Trophoblast cell (in vitro differentiated cells and primary cell): ENCODE results near the gene LAMA5.
A peak's percentile ranks its signal among the peaks of the same experiment; 100 is the strongest.

Experiments
- DNase-seq, 2 donors: peaks; one replicate each; pipeline ENCODE4 v3.0.0-alpha.2; 2016
- H2AFZ ChIP-seq: 2 replicates; pipeline ENCODE4 v1.6.1; 2013; ENCODE audit warnings: low read length, moderate library complexity, mild to moderate bottlenecking; ENCODE audit not compliant: insufficient read depth, poor library complexity
- H2AK5ac ChIP-seq: 2 replicates; pipeline ENCODE4 v1.6.1; 2013; ENCODE audit warnings: mild to moderate bottlenecking, low read length
- H2BK120ac ChIP-seq: 2 replicates; pipeline ENCODE4 v1.6.1; 2013; ENCODE audit warnings: low read length, mild to moderate bottlenecking, moderate library complexity; ENCODE audit not compliant: insufficient read depth, poor library complexity
- H2BK12ac ChIP-seq: 2 replicates; pipeline ENCODE4 v1.6.1; 2013; ENCODE audit warnings: mild to moderate bottlenecking, low read length, moderate library complexity
- H2BK5ac ChIP-seq: 2 replicates; pipeline ENCODE4 v1.6.1; 2013; ENCODE audit warnings: low read length, low read depth, moderate library complexity, mild to moderate bottlenecking; ENCODE audit not compliant: poor library complexity
- H3K14ac ChIP-seq: 2 replicates; pipeline ENCODE4 v1.6.1; 2013; ENCODE audit warnings: mild to moderate bottlenecking, low read length
- H3K18ac ChIP-seq: 2 replicates; pipeline ENCODE4 v1.6.1; 2013; ENCODE audit warnings: mild to moderate bottlenecking, low read length
- H3K23ac ChIP-seq: 2 replicates; pipeline ENCODE4 v1.6.1; 2013; ENCODE audit warnings: low read length
- H3K27ac ChIP-seq: 2 replicates; pipeline ENCODE4 v1.5.1; 2013; ENCODE audit warnings: low read depth, mild to moderate bottlenecking, inconsistent platforms, low read length, moderate library complexity
- H3K27me3 ChIP-seq: 2 replicates; pipeline ENCODE4 v1.6.1; 2013; ENCODE audit warnings: inconsistent platforms, mild to moderate bottlenecking, low read length, moderate library complexity; ENCODE audit not compliant: insufficient read depth
- H3K36me3 ChIP-seq, 2 experiments: 1 replicate in 1 of 2; 2 replicates in 1 of 2; pipeline ENCODE4 v1.6.1; 2013; ENCODE audit warnings: low read length in 2 of 2, mild to moderate bottlenecking in 2 of 2, moderate library complexity in 1 of 2; ENCODE audit not compliant: insufficient read depth in 2 of 2, control insufficient read depth in 1 of 2
- H3K4ac ChIP-seq: 2 replicates; pipeline ENCODE4 v1.6.1; 2013; ENCODE audit warnings: low read depth, mild to moderate bottlenecking, low read length, moderate library complexity
- H3K4me1 ChIP-seq, 2 experiments: 1 replicate in 1 of 2; 2 replicates in 1 of 2; pipeline ENCODE4 v1.6.1; 2013; ENCODE audit warnings: low read length in 2 of 2, mild to moderate bottlenecking in 2 of 2, moderate library complexity in 1 of 2; ENCODE audit not compliant: insufficient read depth in 2 of 2, control insufficient read depth in 1 of 2
- H3K4me2 ChIP-seq: 2 replicates; pipeline ENCODE4 v1.6.1; 2013; ENCODE audit warnings: inconsistent platforms, mild to moderate bottlenecking, low read length, moderate library complexity
- H3K4me3 ChIP-seq: 2 replicates; pipeline ENCODE4 v1.5.1; 2013; ENCODE audit warnings: mild to moderate bottlenecking, low read depth, low read length, inconsistent platforms
- H3K79me1 ChIP-seq: one replicate; pipeline ENCODE4 v1.6.1; 2013; ENCODE audit warnings: low read length
- H3K79me2 ChIP-seq: 2 replicates; pipeline ENCODE4 v1.6.1; 2013; ENCODE audit warnings: low read length, mild to moderate bottlenecking; ENCODE audit not compliant: control insufficient read depth, insufficient read depth, poor library complexity
- H3K9ac ChIP-seq: 2 replicates; pipeline ENCODE4 v1.6.1; 2013; ENCODE audit warnings: mild to moderate bottlenecking, low read length
- H3K9me3 ChIP-seq: 2 replicates; pipeline ENCODE4 v1.6.1; 2013; ENCODE audit warnings: low read depth, mild to moderate bottlenecking, control low read depth, inconsistent platforms, low read length; ENCODE audit not compliant: insufficient read depth
- H4K12ac ChIP-seq: 2 replicates; pipeline ENCODE4 v1.6.1; 2013; ENCODE audit warnings: low read depth, mild to moderate bottlenecking, low read length, moderate library complexity
- H4K8ac ChIP-seq: 2 replicates; pipeline ENCODE4 v1.6.1; 2013; ENCODE audit warnings: low read depth, mild to moderate bottlenecking, low read length, moderate library complexity
- H4K91ac ChIP-seq: one replicate; pipeline ENCODE4 v1.6.1; 2013; ENCODE audit warnings: low read depth, mild to moderate bottlenecking, low read length, moderate library complexity
- WGBS: extraction: QIAGEN DNeasy Blood & Tissue Kit; methylation state at CpG from one replicate; pipeline ENCODE4 v1.1.7; 2013; ENCODE audit warnings: missing lambda C conversion rate; ENCODE audit not compliant: insufficient read length, insufficient coverage; ENCODE audit errors: extremely low coverage; 5-methylcytosine and 5-hydroxymethylcytosine counted together

Gene LAMA5

DNA sequence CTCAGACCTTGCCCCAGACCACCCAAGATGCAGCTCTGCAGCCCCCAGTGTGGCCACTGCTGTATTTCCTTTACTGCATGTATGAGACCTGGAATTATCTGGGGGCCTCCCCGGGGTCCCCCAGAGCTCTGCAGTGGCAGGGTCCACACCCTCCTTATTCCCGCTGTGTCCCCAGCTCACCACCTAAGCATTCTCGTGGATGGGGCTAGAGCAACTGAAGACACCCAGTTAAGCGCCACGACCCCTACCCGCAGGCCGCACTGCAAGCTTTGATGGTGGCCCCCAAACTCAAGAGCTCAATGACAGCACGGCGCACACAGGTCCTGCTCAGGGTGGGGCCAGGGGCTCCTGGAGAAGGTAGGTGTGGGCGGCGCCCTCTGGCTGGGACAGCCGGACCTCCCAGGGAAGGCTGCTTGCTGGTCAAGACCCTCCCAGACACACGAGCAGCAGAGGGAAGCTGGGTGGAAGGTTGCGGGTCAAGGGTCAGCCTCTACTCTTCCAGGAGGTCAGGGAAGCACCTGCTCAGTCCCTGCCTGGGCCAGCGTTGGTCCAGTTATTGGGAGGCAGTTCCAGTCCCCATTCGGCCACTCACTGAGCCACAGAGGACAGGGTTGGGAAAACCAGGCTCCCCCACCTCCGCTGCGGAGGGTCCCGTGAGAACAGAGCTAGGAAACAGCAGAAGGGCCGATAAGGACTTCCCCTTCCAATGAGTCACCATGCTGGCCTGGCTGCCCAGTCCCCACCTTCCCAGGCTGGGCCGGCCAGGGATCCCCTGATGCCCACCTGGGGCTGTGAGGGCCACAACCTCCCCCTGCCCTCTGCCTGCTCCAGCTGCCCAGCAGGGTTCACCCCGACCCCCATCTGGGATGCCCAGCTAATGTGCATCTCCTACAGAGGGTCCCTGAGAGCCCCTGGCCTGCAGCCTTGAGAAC lies 2.9 kb downstream of the LAMA5 start:
- Histone ChIP-seq H3K27me3 (no peaks in the 10 kb centered on the region), H3K18ac (peak overlapping the region; percentile 33), H2AK5ac (peak overlapping the region; percentile 45), H2BK120ac (peak overlapping the region; percentile 8), H4K91ac (peak overlapping the region; percentile 13), H4K8ac (no peak overlapping the region), H3K9ac (no peak overlapping the region), H3K14ac (peak overlapping the region; percentile 24), H4K12ac (no peak overlapping the region), H2AFZ (peak overlapping the region; percentile 8), H3K79me2 (peaks cover 50% of the 10 kb centered on the region), H3K4me1 (peaks cover 59 to 72% of the 10 kb centered on the region in 2 experiments), H3K4ac (peak overlapping the region; percentile 78), H2BK5ac (no peak overlapping the region), H3K9me3 (peaks cover 2% of the 10 kb centered on the region), H3K4me2 (peak overlapping the region; percentile 25), H3K4me3 (peak overlapping the region; percentile 39), H3K23ac (no peak overlapping the region), H3K27ac (no peak overlapping the region), H2BK12ac (no peak overlapping the region), H3K79me1 (peaks cover 46% of the 10 kb centered on the region), H3K36me3 (peaks cover 19 to 23% of the 10 kb centered on the region in 2 experiments)
- no CpG with 5 or more reads among the region's 22 CpGs for WGBS
- DNase-seq, result peak in 1 of 2 donors; percentile 38

DNA sequence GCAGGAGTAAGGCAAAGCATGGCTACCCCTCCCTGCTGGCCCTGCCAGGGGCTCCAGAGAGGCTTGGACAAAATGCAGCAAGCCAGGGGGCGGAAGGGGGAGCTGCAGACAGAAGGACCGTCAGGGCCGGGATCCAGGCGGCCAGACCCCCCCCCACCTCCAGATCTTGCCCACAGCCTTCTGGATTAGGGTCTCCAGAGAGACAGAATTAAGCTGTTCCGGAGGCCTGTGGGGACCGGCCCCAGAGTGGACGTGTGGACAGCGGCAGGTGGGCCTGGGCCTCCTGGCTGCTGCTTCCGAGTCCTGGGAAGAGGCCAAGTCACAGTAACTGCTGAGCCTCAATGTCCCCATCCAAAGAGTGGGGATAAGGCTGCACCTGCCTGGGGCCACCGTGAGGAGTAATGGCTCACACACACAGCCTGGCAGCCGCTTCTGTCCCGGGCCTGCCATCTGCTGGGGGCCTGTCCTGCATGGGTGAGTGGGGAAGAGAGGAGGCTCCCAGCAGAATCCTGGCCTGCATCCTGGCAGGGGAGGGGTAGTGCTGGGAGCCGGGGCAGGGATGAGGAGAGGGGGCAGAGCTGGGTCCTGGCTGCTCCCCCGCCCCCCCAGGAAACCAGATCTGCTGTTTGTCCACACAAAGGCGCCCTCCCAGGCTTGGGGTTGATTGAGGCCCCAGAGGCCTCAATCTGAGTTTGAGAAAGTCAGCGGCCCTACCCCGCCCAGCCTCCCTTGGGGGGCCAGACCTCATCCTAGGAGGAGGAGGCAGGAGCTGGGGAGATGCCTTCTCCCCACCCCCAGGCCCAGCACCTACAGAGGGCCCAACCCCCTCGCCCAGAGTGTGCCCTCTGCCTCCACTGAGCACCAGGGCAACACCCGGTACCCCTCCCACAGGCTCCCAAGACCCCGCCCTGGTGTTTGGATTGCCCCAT lies 3.9 kb downstream of the LAMA5 start:
- peaks cover 38% of the 10 kb centered on the region for H3K79me1 ChIP-seq
- H4K91ac ChIP-seq, result no peak overlapping the region
- H3K18ac ChIP-seq, result no peak overlapping the region
- peaks cover 57% of the 10 kb centered on the region for H3K79me2 ChIP-seq
- no peak overlapping the region for H2BK120ac ChIP-seq
- peaks cover 2% of the 10 kb centered on the region for H3K9me3 ChIP-seq
- no peak for DNase-seq
- H3K14ac ChIP-seq, result no peak overlapping the region
- no peak overlapping the region for H2AFZ ChIP-seq
- H3K9ac ChIP-seq, result no peak overlapping the region
- H4K12ac ChIP-seq, result no peak overlapping the region
- H3K4me3 ChIP-seq, result no peak overlapping the region
- no peak overlapping the region for H2BK5ac ChIP-seq
- H4K8ac ChIP-seq, result no peak overlapping the region
- no peak overlapping the region for H3K23ac ChIP-seq
- H3K4me2 ChIP-seq, result no peak overlapping the region
- peak overlapping the region; percentile 61 for H3K4ac ChIP-seq
- H3K36me3 ChIP-seq, result peaks cover 26 to 32% of the 10 kb centered on the region in 2 experiments
- H2BK12ac ChIP-seq, result no peak overlapping the region
- H3K27me3 ChIP-seq, result no peaks in the 10 kb centered on the region
- peak overlapping the region; percentile 5 for H3K27ac ChIP-seq
- H3K4me1 ChIP-seq, result peaks cover 50 to 64% of the 10 kb centered on the region in 2 experiments
- H2AK5ac ChIP-seq, result no peak overlapping the region
- no CpG with 5 or more reads among the region's 20 CpGs for WGBS

DNA sequence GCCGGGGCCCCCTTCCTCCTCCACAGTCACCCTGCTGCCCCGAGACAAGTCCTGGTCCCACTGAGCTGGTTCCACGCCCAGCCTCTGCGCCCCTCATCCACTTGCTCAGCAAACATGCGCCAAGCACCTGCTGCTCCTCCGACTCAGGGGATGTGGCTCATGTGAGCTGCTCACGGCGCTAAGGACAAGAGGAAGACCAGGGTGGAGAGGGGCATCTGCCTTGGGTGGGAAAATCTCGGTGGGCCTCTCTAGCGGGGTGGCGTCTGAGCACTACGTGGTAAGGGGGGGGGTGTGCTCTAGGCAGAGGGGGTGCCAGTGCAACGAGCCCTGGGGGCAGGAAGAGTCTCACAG lies 4.5 kb downstream of the LAMA5 start:
- no peak overlapping the region for H4K12ac ChIP-seq
- no peak for DNase-seq
- peaks cover 43 to 57% of the 10 kb centered on the region in 2 experiments for H3K4me1 ChIP-seq
- H3K4ac ChIP-seq, result peak overlapping the region; percentile 31
- H2BK120ac ChIP-seq, result peak overlapping the region; percentile 54
- peak overlapping the region; percentile 67 for H3K14ac ChIP-seq
- peak overlapping the region; percentile 55 for H2AK5ac ChIP-seq
- H3K4me3 ChIP-seq, result no peak overlapping the region
- no peak overlapping the region for H2BK12ac ChIP-seq
- H3K79me1 ChIP-seq, result peaks cover 31% of the 10 kb centered on the region
- H3K4me2 ChIP-seq, result no peak overlapping the region
- WGBS, result no CpG with 5 or more reads among the region's 13 CpGs
- peak overlapping the region; percentile 75 for H3K27ac ChIP-seq
- no peaks in the 10 kb centered on the region for H3K27me3 ChIP-seq
- H3K9me3 ChIP-seq, result peaks cover 2% of the 10 kb centered on the region
- H4K8ac ChIP-seq, result no peak overlapping the region
- H2BK5ac ChIP-seq, result no peak overlapping the region
- H3K23ac ChIP-seq, result no peak overlapping the region
- peaks cover 33 to 38% of the 10 kb centered on the region in 2 experiments for H3K36me3 ChIP-seq
- peak overlapping the region; percentile 15 for H2AFZ ChIP-seq
- H4K91ac ChIP-seq, result peak overlapping the region; percentile 28
- no peak overlapping the region for H3K9ac ChIP-seq
- peaks cover 63% of the 10 kb centered on the region for H3K79me2 ChIP-seq
- no peak overlapping the region for H3K18ac ChIP-seq
